K562 (cell line): ENCODE results near the gene METTL23. TPM values are rescaled to one million over a fixed set of nuclear protein-coding genes. Genes with fewer than 3 reads are reported as not detected.

ENCODE experiments used
- ATF7 ChIP-seq: fragments of 450-650 bp; IDR thresholded peaks from 2 replicates; pipeline ENCODE4 v1.7.1; 2014; ENCODE audit warnings: mild to moderate bottlenecking, moderate library complexity
- ETV1 ChIP-seq: fragments of 450-650 bp; conservative IDR thresholded peaks from 2 replicates; pipeline ENCODE4 v1.6.1; 2016; ENCODE audit warnings: missing genetic modification characterization, control low read depth, low read depth, missing compliant biosample characterization
- FIP1L1 ChIP-seq: fragments of 200-400 bp; formaldehyde crosslinking; IDR thresholded peaks from 2 replicates; pipeline ENCODE4 v1.6.1; 2018; ENCODE audit warnings: mild to moderate bottlenecking, low read depth, low read length; ENCODE audit not compliant: poor library complexity, severe bottlenecking
- KDM5B ChIP-seq: fragments of 200-600 bp; sonication (generic); IDR thresholded peaks from 2 replicates; pipeline ENCODE4 v1.6.1; 2012; ENCODE audit warnings: low read depth, mild to moderate bottlenecking, moderate library complexity, low read length, control low read depth, inconsistent platforms; ENCODE audit not compliant: insufficient replicate concordance
- OTX1 ChIP-seq: fragments of 450-650 bp; formaldehyde crosslinking; IDR thresholded peaks from 2 replicates; pipeline ENCODE4 v1.4.0; 2022; ENCODE audit warnings: mild to moderate bottlenecking
- POLR2G ChIP-seq: fragments of 200-400 bp; formaldehyde crosslinking; IDR thresholded peaks from 2 replicates; pipeline ENCODE4 v1.6.1; 2017; ENCODE audit warnings: low read depth, mild to moderate bottlenecking, antibody characterized with exemption, low read length, moderate library complexity
- PPARD ChIP-seq: fragments of 250-450 bp; sonication (Bioruptor Pico); IDR thresholded peaks from 2 replicates; pipeline ENCODE4 v1.8.0; 2022; ENCODE audit warnings: inconsistent platforms, mild to moderate bottlenecking, moderate library complexity
- RBM34 ChIP-seq: fragments of 200-400 bp; formaldehyde crosslinking; IDR thresholded peaks from 2 replicates; pipeline ENCODE4 v1.6.1; 2018; ENCODE audit warnings: low read length, borderline replicate concordance; ENCODE audit not compliant: insufficient read depth
- SAFB2 ChIP-seq: fragments of 200-400 bp; formaldehyde crosslinking; IDR thresholded peaks from 2 replicates; pipeline ENCODE4 v1.6.1; 2018; ENCODE audit warnings: borderline replicate concordance, low read length, low read depth, moderate library complexity; ENCODE audit not compliant: severe bottlenecking
- SMARCE1 ChIP-seq: fragments of 450-650 bp; IDR thresholded peaks from 2 replicates; pipeline ENCODE4 v1.7.1; 2016; ENCODE audit warnings: mild to moderate bottlenecking
- TAL1 ChIP-seq: fragments of 450-650 bp; IDR thresholded peaks from 2 replicates; pipeline ENCODE4 v1.6.1; 2016; ENCODE audit warnings: mild to moderate bottlenecking
- ZNF764 ChIP-seq: fragments of 250-450 bp; sonication (Bioruptor Pico); IDR thresholded peaks from 2 replicates; pipeline ENCODE4 v1.4.0; 2020; ENCODE audit warnings: low read depth, mild to moderate bottlenecking, moderate library complexity
- polyA plus RNA-seq, 8 experiments: library from polyadenylated mRNA; depleted of rRNA in 4 of 8; stranded (reverse) in 5 of 8; unstranded in 3 of 8; fragments of >200 nt; fragmentation: Nextera tagmentation in 2 of 8; fragmentation: Illumina TruSeq in 1 of 8; extraction: Ambion mirVana in 2 of 8; extraction: Trizol in 1 of 8; gene quantifications; 2 replicates each; pipeline versions ENCODE4 v1.2.1 to v1.2.3, GENCODE V29; 2011 to 2014; ENCODE audit warnings: inconsistent platforms in 1 of 8, missing spikeins in 1 of 8
- total RNA-seq, 7 experiments: library from RNA; depleted of rRNA in 6 of 7; stranded (reverse); fragments of >200 nt in 6 of 7; fragmentation: Illumina TruSeq in 2 of 7; extraction: Trizol in 2 of 7; gene quantifications; 2 replicates each; pipeline versions ENCODE4 v1.2.1 to v1.2.3, GENCODE V29; 2011 to 2021; ENCODE audit warnings: low replicate concordance in 1 of 7
- TF ChIP-seq, protein P1 (sequence below): fragments of 250-450 bp; sonication (Bioruptor Pico); IDR thresholded peaks from 2 replicates; pipeline ENCODE4 v1.4.0; 2020; ENCODE audit warnings: mild to moderate bottlenecking
- TF ChIP-seq, protein P2 (sequence below): fragments of 450-650 bp; IDR thresholded peaks from 2 replicates; pipeline ENCODE4 v1.6.1; 2016; ENCODE audit warnings: low read depth
- TF ChIP-seq, protein P3 (sequence below): fragments of 450-650 bp; IDR thresholded peaks from 2 replicates; pipeline ENCODE4 v1.6.1; 2017; ENCODE audit warnings: mild to moderate bottlenecking, moderate library complexity
- TF ChIP-seq, protein P4 (sequence below): fragments of 200-800 bp; sonication (Bioruptor generic); IDR thresholded peaks from 2 replicates; pipeline ENCODE4 v1.6.1; 2017; ENCODE audit warnings: missing genetic modification characterization, missing compliant biosample characterization

Gene METTL23
- total and polyA plus RNA-seq, 9 of the 15 experiments (the other 6 are each of a cell fraction or from before 2014, with no cell fraction given) = 29.4 to 67.3 (median 41.6) TPM

DNA sequence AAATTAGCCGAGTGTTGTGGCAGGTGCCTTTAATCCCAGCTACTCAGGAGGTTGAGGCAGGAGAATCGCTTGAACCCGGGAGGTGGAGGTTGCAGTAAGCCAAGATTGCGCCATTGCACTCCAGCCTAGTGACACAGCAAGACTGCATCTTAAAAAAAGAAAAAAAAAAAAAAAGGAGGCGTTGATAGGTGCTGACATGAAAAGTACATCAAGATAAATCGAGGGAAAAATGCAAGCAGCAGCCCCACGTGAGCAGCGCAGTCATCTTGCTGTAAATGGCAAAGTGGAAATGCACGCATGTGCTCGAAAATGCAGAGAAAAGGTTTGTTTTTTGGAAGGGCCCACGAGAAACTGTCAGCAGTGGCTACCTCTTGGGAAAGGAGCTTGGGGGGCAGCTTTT is 36.8 kb upstream of the METTL23 start (continued):
- no peak for TF ChIP-seq SAFB2
- no peak for TF ChIP-seq OTX1 (CRISPR knock-in tag)
- TF ChIP-seq, protein P1, sequence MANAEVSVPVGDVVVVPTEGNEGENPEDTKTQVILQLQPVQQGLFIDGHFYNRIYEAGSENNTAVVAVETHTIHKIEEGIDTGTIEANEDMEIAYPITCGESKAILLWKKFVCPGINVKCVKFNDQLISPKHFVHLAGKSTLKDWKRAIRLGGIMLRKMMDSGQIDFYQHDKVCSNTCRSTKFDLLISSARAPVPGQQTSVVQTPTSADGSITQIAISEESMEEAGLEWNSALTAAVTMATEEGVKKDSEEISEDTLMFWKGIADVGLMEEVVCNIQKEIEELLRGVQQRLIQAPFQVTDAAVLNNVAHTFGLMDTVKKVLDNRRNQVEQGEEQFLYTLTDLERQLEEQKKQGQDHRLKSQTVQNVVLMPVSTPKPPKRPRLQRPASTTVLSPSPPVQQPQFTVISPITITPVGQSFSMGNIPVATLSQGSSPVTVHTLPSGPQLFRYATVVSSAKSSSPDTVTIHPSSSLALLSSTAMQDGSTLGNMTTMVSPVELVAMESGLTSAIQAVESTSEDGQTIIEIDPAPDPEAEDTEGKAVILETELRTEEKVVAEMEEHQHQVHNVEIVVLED (CRISPR knock-in tag) = no peak
- TF ChIP-seq FIP1L1 = no peak
- TF ChIP-seq, protein P2, sequence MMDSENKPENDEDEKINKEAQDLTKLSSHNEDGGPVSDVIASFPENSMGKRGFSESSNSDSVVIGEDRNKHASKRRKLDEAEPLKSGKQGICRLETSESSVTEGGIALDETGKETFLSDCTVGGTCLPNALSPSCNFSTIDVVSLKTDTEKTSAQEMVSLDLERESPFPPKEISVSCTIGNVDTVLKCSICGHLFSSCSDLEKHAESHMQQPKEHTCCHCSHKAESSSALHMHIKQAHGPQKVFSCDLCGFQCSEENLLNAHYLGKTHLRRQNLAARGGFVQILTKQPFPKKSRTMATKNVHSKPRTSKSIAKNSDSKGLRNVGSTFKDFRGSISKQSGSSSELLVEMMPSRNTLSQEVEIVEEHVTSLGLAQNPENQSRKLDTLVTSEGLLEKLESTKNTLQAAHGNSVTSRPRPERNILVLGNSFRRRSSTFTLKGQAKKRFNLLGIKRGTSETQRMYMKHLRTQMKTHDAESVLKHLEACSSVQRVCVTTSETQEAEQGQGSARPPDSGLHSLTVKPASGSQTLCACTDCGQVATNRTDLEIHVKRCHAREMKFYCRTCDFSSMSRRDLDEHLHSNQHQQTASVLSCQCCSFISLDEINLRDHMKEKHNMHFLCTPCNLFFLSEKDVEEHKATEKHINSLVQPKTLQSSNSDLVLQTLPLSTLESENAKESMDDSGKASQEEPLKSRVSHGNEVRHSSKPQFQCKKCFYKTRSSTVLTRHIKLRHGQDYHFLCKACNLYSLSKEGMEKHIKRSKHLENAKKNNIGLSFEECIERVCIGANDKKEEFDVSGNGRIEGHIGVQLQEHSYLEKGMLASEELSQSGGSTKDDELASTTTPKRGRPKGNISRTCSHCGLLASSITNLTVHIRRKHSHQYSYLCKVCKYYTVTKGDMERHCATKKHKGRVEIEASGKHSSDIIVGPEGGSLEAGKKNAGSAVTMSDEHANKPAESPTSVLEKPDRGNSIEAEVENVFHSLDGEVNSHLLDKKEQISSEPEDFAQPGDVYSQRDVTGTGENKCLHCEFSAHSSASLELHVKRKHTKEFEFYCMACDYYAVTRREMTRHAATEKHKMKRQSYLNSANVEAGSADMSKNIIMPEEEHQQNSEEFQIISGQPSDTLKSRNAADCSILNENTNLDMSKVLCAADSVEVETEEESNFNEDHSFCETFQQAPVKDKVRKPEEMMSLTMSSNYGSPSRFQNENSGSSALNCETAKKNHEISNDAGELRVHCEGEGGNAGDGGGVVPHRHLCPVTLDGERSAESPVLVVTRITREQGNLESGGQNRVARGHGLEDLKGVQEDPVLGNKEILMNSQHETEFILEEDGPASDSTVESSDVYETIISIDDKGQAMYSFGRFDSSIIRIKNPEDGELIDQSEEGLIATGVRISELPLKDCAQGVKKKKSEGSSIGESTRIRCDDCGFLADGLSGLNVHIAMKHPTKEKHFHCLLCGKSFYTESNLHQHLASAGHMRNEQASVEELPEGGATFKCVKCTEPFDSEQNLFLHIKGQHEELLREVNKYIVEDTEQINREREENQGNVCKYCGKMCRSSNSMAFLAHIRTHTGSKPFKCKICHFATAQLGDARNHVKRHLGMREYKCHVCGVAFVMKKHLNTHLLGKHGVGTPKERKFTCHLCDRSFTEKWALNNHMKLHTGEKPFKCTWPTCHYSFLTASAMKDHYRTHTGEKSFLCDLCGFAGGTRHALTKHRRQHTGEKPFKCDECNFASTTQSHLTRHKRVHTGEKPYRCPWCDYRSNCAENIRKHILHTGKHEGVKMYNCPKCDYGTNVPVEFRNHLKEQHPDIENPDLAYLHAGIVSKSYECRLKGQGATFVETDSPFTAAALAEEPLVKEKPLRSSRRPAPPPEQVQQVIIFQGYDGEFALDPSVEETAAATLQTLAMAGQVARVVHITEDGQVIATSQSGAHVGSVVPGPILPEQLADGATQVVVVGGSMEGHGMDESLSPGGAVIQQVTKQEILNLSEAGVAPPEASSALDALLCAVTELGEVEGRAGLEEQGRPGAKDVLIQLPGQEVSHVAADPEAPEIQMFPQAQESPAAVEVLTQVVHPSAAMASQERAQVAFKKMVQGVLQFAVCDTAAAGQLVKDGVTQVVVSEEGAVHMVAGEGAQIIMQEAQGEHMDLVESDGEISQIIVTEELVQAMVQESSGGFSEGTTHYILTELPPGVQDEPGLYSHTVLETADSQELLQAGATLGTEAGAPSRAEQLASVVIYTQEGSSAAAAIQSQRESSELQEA = no peak
- TF ChIP-seq RBM34 = no peak
- 0 out of 2 replicates have a peak, but pooled peaks have one; percentile 15 for TF ChIP-seq ATF7
- no peak for TF ChIP-seq POLR2G
- TF ChIP-seq, protein P3, sequence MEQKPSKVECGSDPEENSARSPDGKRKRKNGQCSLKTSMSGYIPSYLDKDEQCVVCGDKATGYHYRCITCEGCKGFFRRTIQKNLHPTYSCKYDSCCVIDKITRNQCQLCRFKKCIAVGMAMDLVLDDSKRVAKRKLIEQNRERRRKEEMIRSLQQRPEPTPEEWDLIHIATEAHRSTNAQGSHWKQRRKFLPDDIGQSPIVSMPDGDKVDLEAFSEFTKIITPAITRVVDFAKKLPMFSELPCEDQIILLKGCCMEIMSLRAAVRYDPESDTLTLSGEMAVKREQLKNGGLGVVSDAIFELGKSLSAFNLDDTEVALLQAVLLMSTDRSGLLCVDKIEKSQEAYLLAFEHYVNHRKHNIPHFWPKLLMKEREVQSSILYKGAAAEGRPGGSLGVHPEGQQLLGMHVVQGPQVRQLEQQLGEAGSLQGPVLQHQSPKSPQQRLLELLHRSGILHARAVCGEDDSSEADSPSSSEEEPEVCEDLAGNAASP = no peak
- no peak for TF ChIP-seq KDM5B
- no peak for TF ChIP-seq TAL1
- TF ChIP-seq, protein P4, sequence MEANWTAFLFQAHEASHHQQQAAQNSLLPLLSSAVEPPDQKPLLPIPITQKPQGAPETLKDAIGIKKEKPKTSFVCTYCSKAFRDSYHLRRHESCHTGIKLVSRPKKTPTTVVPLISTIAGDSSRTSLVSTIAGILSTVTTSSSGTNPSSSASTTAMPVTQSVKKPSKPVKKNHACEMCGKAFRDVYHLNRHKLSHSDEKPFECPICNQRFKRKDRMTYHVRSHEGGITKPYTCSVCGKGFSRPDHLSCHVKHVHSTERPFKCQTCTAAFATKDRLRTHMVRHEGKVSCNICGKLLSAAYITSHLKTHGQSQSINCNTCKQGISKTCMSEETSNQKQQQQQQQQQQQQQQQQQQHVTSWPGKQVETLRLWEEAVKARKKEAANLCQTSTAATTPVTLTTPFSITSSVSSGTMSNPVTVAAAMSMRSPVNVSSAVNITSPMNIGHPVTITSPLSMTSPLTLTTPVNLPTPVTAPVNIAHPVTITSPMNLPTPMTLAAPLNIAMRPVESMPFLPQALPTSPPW (CRISPR knock-in tag) = no peak
- TF ChIP-seq ETV1 = no peak
- no peak for TF ChIP-seq ZNF764
- 0 out of 2 replicates have a peak, but pooled peaks have one; percentile 18 for TF ChIP-seq SMARCE1
- no peak for TF ChIP-seq PPARD (CRISPR knock-in tag)
